GM19468 (cell line): Measurements from ENCODE around the gene CLGN.

Experiments
- ATAC-seq: cut with Tn5 transposase; IDR thresholded peaks from one replicate; pipeline ENCODE4 v1.9.1; 2021; ENCODE audit warnings: mild to moderate bottlenecking, moderate library complexity, moderate number of reproducible peaks; ENCODE audit not compliant: unreplicated experiment; ENCODE audit errors: extremely low read depth

Gene CLGN

DNA sequence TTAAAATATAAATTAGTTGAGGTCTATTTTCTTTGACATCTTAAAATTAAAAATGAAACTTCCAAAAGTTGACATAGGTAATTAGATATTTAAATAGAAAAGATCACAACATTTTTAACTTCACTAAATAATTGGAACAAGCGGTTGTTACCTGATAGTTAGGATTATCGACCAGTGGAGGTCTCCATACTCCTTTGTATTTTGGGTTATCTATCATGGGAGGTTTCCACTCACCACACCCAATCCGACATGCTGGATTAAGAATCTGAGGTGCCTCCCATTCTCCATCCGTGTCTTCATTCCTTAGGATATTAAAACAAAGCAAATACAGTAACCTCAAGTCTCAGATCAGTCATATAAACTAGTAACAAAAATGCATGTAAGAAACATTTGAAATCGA, 31.8 kb downstream of the CLGN start:
- ATAC-seq: no peak

DNA sequence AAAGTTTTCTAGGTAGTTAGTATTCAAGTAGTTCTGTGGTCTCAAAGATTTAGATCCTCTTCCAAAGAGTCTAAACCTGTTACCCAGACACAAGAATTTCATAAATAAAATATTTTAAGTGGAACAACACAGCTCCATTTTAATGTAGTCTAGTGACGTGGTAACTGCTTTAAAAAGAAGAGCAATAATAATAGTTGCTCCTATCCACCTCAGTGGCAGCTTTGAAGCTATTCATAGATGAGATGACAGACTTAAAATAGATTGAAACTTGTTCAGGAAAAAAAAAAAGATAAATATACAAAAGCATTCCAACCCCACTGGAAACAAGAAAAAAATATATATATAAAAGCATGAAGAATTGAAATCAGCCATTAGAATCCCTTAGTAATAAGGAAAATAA, 39.4 kb downstream of the CLGN start:
- no peak for ATAC-seq

- ATAC-seq: no peak
Observed at GRCh38 chr4:140382732-140383131, 44.7 kb downstream of the CLGN start.

- no peak for ATAC-seq
Observed at GRCh38 chr4:140374130-140374477, 53.3 kb downstream of the CLGN start.

GRCh38 chr4:140373328-140374129, 53.9 kb downstream of the CLGN start, which contains the start of gene SCOC:
Gene SCOC (plus strand): TSS chr4:140373646. CDS start chr4:140379171, 5,525 bp downstream.
- ATAC-seq: peak; percentile 94

- peak; percentile 43 for ATAC-seq
Observed at GRCh38 chr4:140372751-140373327, 54.6 kb downstream of the CLGN start.

- no peak for ATAC-seq
Observed at GRCh38 chr4:140368686-140369085, 58.8 kb downstream of the CLGN start.

DNA sequence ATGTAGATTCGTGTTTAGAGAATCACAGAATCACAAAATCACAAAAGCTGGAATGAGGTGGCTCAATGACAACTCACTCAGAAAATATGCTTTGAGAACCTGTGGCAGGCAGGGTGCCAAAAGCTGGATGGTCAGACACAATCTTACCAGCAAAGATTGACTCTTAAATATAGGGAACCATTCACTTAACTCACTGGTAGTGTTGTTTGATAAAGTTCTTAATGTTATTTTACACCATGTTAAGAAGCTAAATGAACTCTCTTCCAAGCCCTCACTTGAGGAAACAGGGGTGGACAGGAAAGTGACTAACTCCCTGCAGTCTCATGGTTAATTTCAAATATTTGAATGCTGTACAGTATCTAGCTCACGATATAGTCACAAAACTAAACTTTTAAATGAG, 59.7 kb downstream of the CLGN start:
- ATAC-seq: no peak

GRCh38 chr4:140363558-140363957, 63.9 kb downstream of the CLGN start:
- ATAC-seq: no peak

- no peak for ATAC-seq
Observed at GRCh38 chr4:140363051-140363450, 64.4 kb downstream of the CLGN start.

GRCh38 chr4:140361099-140361498, 66.3 kb downstream of the CLGN start:
- ATAC-seq: no peak

DNA sequence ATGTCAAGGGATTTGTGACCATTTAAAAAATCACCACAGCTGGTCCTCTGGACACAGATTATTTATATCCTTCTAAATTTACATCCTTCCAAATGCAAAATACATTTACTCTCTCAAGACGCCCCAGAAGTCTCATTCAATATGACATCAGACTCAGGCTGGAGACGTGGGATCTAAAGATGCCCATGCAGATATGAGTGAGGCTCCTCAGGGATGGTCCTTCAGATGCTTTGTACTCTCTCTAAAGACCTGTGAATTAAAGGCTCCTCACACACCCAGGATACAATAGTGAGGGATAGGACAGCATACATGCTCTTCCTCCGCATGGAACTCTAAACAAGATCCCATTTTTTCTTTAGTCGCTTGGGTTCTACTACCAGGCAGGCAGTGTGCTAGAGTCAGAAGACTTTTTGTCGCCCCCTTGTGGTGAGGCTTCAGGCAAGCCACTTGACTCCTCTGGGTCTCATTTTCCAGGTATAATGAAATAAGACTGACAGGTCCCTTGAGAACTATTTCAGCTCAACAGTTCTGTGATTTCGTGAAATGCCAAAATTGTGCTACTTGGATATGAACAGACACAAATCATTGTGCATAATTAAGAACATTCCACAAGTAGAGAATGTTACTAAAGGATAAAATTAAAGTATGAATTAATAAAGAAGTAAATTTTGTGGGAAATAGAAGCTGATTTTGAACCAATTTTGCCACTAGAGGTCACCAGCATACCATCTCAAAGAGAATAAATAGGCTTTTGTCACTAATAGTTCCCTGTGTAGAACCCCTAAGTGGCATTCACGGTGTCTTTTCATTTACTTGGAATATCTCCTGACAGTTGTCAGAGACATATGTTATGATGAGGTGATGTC, 67.7 kb downstream of the CLGN start:
- peak; percentile 88 for ATAC-seq

DNA sequence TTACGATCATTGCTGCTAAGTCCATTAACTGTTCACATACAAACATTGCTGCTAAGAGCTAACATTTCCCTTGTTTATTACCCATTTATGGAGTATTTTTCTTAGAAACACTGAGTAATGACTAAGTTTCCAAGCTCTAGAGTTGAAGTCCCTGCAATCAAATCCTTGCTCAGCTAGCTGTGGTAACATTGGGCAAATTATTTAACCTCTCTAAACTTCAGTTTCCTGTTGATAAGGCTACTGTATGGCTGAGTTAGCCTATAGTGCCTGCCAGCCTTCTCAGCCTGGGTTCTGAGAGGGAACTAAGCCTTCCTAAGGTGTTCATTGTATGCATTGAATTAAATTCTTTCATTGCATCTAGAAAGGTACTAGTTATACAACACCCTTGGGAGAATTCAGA, 69.2 kb downstream of the CLGN start:
- ATAC-seq: no peak

- no peak for ATAC-seq
Observed at GRCh38 chr4:140357868-140358267, 69.6 kb downstream of the CLGN start.

DNA sequence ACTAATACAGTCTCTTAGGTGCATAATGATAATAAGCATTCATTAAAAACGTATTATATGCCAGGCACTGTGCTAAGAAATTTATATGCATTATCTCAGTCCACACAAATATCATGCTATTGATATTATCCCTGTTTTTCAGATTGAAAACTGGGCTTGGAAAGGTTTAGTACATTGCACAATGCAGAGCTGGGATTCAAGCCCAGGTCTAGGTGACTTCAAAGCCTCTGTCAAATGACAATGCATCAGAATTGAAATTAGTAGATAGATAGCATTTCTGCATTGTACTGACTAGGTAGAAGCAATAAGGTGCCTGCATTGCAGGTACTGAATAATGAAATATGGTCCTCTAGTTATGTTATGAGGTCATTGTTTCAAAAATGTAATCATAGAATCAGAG, 72.2 kb downstream of the CLGN start:
- no peak for ATAC-seq

DNA sequence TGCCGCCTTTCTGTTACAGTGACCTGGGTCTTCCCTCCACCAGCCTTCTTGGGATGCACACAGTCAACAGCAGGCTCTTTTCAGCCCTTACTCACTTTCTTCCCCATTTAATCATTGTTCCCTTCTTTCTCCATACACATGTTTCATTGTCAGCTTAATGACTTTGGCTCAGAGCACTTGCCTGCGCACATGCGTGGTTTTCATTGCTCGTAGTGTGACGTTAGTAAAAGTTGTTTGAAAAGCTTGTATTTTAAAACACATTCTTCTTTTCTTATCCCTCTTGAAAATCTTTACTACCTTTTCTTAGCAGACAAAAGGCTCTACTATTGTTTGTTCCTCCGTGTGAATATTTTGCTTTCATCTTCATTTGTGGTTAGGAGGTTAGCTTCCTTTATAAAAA, 73.7 kb downstream of the CLGN start:
- no peak for ATAC-seq

DNA sequence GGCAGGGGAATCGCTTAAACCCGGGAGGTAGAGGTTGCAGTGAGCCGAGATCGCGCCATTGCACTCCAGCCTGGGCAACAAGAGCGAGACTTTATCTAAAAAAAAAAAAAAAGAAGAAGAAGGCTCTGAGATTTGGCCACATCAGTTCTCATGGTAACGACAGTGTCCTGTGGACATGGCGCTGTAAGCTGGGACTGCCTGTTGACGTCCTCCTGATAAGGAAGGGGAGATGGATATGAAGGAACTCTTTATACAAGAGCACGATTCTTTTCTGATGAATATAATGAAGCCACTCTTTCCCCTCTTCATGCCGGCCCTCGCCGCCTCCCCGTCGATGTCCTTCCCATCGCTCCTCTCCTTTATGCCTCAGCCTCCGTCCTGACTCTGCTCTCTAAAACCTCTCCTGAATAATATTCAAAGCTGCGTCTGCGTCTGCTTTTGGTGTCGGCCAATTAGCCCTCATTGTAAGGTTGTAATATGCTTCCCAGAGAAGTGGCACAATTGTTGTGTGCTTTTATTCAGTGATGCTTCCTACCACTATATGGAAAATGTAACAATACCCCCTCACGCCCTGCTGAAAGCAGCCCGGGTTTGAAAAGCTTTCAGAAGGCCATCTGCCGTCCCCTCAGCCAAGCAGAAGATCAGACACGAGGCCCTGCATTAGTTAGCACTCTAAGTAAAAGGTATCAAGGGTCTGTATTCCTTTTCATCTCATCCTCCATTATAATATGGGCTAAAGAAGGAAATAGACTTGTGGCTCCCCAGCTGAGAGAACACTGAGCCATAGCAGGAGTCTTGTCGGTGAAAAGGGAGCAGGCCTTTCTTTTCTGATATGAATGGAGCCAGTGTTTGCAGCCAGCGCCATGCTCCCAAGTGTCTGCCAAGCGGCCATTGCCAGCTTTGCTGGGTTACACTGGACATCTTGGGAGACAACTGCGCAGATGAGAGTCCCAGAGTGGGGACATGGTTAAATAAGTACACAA, 76.1 kb downstream of the CLGN start:
- no peak for ATAC-seq

DNA sequence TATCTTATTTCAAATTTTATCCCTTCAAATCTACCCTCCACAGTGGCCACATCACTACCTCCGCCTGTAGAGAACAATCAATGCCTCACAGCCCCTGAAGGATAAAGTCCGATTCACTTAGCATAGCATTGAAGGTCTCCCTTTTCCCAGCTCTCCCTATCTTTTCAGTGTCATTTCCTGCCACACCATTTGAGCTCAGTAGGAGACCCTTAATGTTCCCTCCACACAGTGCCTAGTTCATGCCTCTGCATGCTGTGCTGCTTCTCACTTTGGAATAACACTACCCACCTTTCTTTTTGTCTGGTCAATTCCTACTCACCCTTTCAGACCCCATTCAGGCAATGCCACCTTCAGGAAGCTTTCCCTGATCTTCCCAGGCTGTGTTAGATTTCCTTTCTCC, 77.6 kb downstream of the CLGN start:
- no peak for ATAC-seq

DNA sequence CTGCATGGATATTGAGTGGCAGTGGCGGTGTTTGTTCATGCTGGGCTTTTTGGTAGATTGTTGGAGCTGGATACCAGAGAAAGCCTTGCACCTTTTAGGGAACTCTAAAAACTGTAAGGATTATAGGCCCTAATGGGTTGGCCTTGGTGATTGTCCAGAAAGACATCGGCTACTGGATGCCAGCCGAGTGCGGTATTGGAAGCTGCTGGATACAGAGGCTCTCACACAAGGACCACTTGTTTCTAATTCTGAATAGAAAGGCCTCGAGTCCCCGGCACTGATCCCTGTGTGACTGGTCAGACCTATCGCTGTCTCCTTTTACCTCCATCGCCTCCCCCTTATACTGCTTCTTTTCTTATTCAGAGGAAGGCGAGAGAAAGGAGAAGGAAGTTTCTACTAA, 81.3 kb downstream of the CLGN start:
- ATAC-seq: no peak

GRCh38 chr4:140344621-140345020, 82.8 kb downstream of the CLGN start:
- no peak for ATAC-seq
